IMR-90 (cell line): Measurements from ENCODE around the gene CC2D2A. TPM values are rescaled to one million over a fixed set of nuclear protein-coding genes. Genes with fewer than 3 reads are reported as not detected.

Experiments used
- POLR2A ChIP-seq: IDR thresholded peaks from 2 replicates; pipeline ENCODE4 v1.6.1; 2012; ENCODE audit warnings: mild to moderate bottlenecking, low read depth, low read length
- microRNA-seq, 2 experiments: library from miRNA; stranded (forward) in 1 of 2; unstranded in 1 of 2; fragments of 10-50 nt in 1 of 2; fragments of <30 nt in 1 of 2; gene quantifications in 1 of 2; microRNA quantifications in 1 of 2; one replicate each; pipeline versions ENCODE3 to v1.1.0; 2013 to 2020; ENCODE audit not compliant: insufficient read depth in 1 of 2, insufficient read length in 1 of 2, unreplicated experiment in 1 of 2
- polyA plus RNA-seq, 3 experiments: library from polyadenylated mRNA; depleted of rRNA; stranded (reverse); fragments of >200 nt; gene quantifications; 2 replicates each; pipeline ENCODE4 v1.2.3, GENCODE V29; 2012; ENCODE audit warnings: low replicate concordance in 1 of 3
- small RNA-seq, 5 experiments: library from RNA; depleted of rRNA; stranded (forward); fragments of <200 nt; gene quantifications; one replicate each; pipeline ENCODE3, GENCODE V24; 2012
- total RNA-seq: library from RNA; depleted of rRNA; stranded (reverse); fragments of >200 nt; gene quantifications from 2 replicates; pipeline ENCODE4 v1.2.3, GENCODE V29; 2012; rRNA removed

The CC2D2A gene
- total and polyA plus RNA-seq, 2 of the 4 experiments (the other 2 are of a cell fraction): 20.8 to 26.3 TPM

- TF ChIP-seq POLR2A: no peak
Observed at GRCh38 chr4:15649914-15650545, 180.3 kb downstream of the CC2D2A start (continued).

Small RNA genes lying within 50 kb of the gene (microRNA-seq; reads per million reads assigned to microRNA genes)
- not detected for gene AC007016.1 (ENCODE audit: insufficient read depth, insufficient read length)

Small RNA genes lying within 50 kb of the gene (small RNA-seq; reads per million reads assigned to genes)
- 0 reads per million in 5 experiments for gene AC007016.1

Other genes starting within 250 kb of the CC2D2A start
- gene C1QTNF7, start 41.8 kb upstream of the CC2D2A start, total RNA-seq: 0.18 and 0.28 TPM in 2 replicates
- gene C1QTNF7, start 41.8 kb upstream of the CC2D2A start, polyA plus RNA-seq (2012; rRNA removed): 0.12 and 0.23 TPM in 2 replicates
- gene FBXL5, start 185.5 kb downstream of the CC2D2A start, total RNA-seq: 62.6 and 91.9 TPM in 2 replicates
- 18.6 and 20.3 TPM in 2 replicates for gene FBXL5, start 185.5 kb downstream of the CC2D2A start, polyA plus RNA-seq (2012; rRNA removed)
- gene FAM200B, start 211.9 kb downstream of the CC2D2A start, total RNA-seq: 16.7 and 20.6 TPM in 2 replicates
- gene FAM200B, start 211.9 kb downstream of the CC2D2A start, polyA plus RNA-seq (2012; rRNA removed): 17.3 and 18.5 TPM in 2 replicates
- 5.3 and 6.6 TPM in 2 replicates for gene BST1, start 233.2 kb downstream of the CC2D2A start, total RNA-seq
- gene BST1, start 233.2 kb downstream of the CC2D2A start, polyA plus RNA-seq (2012; rRNA removed): 11.1 and 11.9 TPM in 2 replicates